ENCODE results near the gene IFRD2.
"Not testable (repeated sequence)": the region's sequence is repeated elsewhere in the genome, so short reads cannot be mapped to it uniquely, and the experiment has no call there.

Gene IFRD2

GRCh38 chr3:50316657-50317242, 24.5 kb upstream of the IFRD2 start:
- in situ Hi-C loops (cut with MboI; ENCODE audit: low pct_unique_long_range_greater_than_20kb, low sequenced_read_pairs, unreplicated experiment), result no loop called here
- no peak for TF ChIP-seq CTCF (IDR thresholded peaks at IDR 0.05; ENCODE audit: extremely low read depth, insufficient read depth, missing control alignments)
- no peak for DNase-seq (ENCODE audit: low spot score)

- no peak for TF ChIP-seq CTCF (IDR thresholded peaks at IDR 0.05; ENCODE audit: extremely low read depth, insufficient read depth, missing control alignments)
- no peak for DNase-seq (ENCODE audit: low spot score)
- in situ Hi-C loops (cut with MboI; ENCODE audit: low pct_unique_long_range_greater_than_20kb, low sequenced_read_pairs, unreplicated experiment), result no loop called here
Observed at GRCh38 chr3:50314816-50315215, 22.6 kb upstream of the IFRD2 start.

- no peak for DNase-seq (ENCODE audit: low spot score)
- in situ Hi-C loops (cut with MboI; ENCODE audit: low pct_unique_long_range_greater_than_20kb, low sequenced_read_pairs, unreplicated experiment), result no loop called here
- no peak for TF ChIP-seq CTCF (IDR thresholded peaks at IDR 0.05; ENCODE audit: extremely low read depth, insufficient read depth, missing control alignments)
Observed at GRCh38 chr3:50314342-50314741, 22.1 kb upstream of the IFRD2 start.

- DNase-seq (ENCODE audit: low spot score); in situ Hi-C loops (cut with MboI; ENCODE audit: low pct_unique_long_range_greater_than_20kb, low sequenced_read_pairs, unreplicated experiment): not testable (repeated sequence)
Observed at GRCh38 chr3:50312041-50312440, 19.8 kb upstream of the IFRD2 start.

GRCh38 chr3:50304601-50305000, 12.4 kb upstream of the IFRD2 start:
- DNase-seq (ENCODE audit: low spot score), result no peak
- no peak for TF ChIP-seq CTCF (IDR thresholded peaks at IDR 0.05; ENCODE audit: extremely low read depth, insufficient read depth, missing control alignments)
- in situ Hi-C loops (cut with MboI; ENCODE audit: low pct_unique_long_range_greater_than_20kb, low sequenced_read_pairs, unreplicated experiment), result no loop called here

GRCh38 chr3:50303013-50303815, 11.0 kb upstream of the IFRD2 start, which contains the start of gene HYAL1:
Gene HYAL1, minus strand, starts transcription at chr3:50303574. Its CDS starts 618 bp downstream, at chr3:50302956.
- TF ChIP-seq CTCF (IDR thresholded peaks at IDR 0.05; ENCODE audit: extremely low read depth, insufficient read depth, missing control alignments), result no peak

More at GRCh38 chr3:50303013-50303815, 11.0 kb upstream of the IFRD2 start, which contains the start of gene HYAL1:
- in situ Hi-C loops (cut with MboI; ENCODE audit: low pct_unique_long_range_greater_than_20kb, low sequenced_read_pairs, unreplicated experiment), result no loop called here
- no peak for DNase-seq (ENCODE audit: low spot score)

All from GM13977 (cell line).